HG03469 (cell line): ENCODE results near the gene PDGFC.

Experiments used
- ATAC-seq: cut with Tn5 transposase; IDR thresholded peaks from one replicate; pipeline ENCODE4 v1.9.1; 2021; ENCODE audit warnings: mild to moderate bottlenecking, moderate library complexity, moderate number of reproducible peaks; ENCODE audit not compliant: unreplicated experiment

Gene PDGFC

DNA sequence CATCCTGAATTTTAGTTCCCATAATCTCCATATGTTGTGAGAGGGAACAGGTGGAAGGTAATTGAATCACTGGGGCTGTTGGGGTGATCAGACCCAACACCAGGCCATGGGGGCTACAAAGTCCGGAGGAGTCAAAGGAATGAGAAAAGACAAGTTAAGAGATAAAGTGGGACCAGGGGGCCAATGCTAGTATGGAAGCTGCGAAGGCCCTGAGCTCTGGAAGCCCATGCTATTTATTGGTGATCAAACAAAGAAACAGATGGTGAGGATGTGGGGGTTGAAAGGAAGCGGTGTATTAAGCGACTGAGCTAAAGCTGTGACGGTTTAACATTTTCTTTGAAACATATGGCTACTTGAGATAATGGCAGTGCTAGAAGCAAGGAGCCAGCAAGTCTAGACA is 132.8 kb downstream of the PDGFC start:
- ATAC-seq = no peak

DNA sequence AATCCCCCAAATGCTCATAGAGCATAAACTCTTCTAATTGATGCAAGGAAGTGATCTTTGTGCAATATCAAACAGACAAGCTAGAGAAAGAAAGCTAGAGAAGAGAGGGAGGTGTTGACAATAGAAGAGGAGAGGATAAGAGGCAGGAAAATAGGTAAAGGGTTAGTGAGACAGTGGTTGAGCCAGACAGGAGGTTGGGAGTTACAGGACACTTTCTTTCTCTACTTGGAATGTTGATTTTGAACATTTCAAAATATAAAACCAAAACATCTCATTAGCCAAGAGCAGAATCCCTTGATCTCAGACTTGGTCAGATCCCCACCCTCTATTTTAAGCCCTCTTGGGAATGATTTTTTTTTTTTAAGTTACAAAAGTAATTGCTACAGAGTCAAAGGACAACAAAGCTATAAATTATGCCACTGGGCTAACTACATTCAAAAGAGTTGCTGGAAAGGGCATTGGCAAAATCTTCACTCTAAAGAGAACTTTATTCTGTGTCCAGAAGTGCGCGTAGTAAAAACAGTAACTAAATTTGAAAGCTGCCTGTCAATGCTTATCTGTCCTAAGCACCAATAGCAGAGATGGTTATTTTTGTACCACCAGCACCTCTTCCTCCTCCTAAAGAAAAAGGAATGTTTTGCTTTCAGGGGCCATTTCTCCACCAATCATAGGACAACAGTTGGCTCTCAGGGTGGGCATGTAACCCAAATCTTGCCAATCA is 133.8 kb downstream of the PDGFC start:
- no peak for ATAC-seq

DNA sequence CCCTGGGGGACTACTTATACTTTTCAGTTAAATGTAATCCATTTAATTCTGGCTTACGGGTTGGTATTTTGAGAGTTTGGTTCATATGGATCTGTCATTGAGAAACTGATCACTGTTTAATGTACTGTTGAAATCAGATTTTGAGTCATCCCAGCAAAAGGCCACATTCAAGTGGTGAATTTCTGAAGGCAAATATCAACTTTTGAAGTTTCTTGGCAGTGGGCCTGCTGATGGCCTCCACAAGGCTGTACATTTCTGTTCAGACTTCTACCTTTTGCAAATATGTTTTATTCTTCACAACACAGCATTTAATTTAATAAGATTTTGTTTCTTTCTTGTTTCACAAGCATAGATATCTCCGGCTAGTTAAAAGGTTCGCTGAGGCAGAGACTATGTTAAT is 138.7 kb downstream of the PDGFC start:
- no peak for ATAC-seq

DNA sequence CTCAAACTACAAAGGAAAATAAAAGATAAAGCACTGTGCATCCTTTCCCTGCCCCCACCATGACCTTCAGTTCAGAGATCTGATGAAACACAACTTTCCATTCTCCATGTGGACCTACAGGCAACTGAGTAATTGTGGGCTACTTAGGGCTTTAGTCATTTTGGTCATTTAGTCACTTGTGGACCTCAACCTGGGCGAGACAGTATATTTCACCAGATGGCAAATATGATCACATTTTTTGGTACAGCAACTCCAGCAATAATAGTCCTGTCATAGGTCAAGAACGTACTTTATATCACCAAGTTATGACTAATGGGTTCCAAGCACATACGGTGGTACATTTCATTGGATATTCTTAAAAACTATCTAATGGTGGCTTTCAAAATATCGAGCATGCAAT is 141.2 kb downstream of the PDGFC start:
- no peak for ATAC-seq

- ATAC-seq = no peak
Measured at GRCh38 chr4:156829201-156829873, 142.3 kb downstream of the PDGFC start.

DNA sequence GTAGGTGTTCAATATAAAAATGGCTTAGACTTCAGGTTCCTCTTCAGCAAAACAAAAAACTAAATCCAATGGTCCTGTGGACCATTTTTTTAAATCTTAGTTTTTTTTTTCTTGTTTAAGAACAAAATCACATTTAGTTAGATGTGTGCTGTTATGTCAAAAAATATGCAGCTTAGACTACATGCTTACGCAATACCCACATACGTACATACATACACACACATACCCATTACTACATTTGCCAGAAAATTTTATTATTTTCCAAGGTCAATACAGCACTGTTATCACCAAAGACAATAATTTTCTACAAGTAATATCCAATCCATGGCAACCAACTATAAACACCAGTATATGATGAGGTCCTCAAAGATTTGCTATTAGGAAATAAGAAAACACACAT is 144.1 kb downstream of the PDGFC start:
- ATAC-seq = no peak

DNA sequence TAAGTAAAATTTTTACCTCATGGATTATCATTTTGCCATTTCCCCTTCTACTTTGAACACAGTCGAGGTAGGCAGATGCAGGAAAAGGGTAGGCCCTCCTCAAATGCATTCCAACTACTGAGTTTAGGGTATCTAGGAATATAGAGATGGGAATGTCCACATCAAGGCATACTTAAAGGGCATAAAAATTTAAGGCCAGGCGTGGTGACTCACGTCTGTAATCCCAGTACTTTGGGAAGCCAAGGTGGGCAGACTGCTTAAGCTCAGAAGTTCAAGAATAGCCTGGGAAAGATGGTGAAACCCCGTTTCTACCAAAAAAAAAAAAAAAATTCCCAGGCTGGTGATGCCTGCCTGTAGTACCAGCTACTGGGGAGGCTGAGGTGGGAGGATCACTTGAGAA is 146.5 kb downstream of the PDGFC start:
- no peak for ATAC-seq

GRCh38 chr4:156824451-156825060 is 147.0 kb downstream of the PDGFC start:
- ATAC-seq = no peak

GRCh38 chr4:156820931-156821330 is 150.7 kb downstream of the PDGFC start:
- no peak for ATAC-seq

GRCh38 chr4:156816360-156816755 is 155.2 kb downstream of the PDGFC start:
- ATAC-seq = no peak

GRCh38 chr4:156815717-156816359 is 155.8 kb downstream of the PDGFC start:
- ATAC-seq = no peak

- ATAC-seq = no peak
Measured at GRCh38 chr4:156811963-156812362, 159.6 kb downstream of the PDGFC start.

GRCh38 chr4:156811286-156811685 is 160.3 kb downstream of the PDGFC start:
- no peak for ATAC-seq

- ATAC-seq = no peak
Measured at GRCh38 chr4:156805696-156806095, 165.9 kb downstream of the PDGFC start.

GRCh38 chr4:156803056-156803455 is 168.5 kb downstream of the PDGFC start:
- no peak for ATAC-seq

DNA sequence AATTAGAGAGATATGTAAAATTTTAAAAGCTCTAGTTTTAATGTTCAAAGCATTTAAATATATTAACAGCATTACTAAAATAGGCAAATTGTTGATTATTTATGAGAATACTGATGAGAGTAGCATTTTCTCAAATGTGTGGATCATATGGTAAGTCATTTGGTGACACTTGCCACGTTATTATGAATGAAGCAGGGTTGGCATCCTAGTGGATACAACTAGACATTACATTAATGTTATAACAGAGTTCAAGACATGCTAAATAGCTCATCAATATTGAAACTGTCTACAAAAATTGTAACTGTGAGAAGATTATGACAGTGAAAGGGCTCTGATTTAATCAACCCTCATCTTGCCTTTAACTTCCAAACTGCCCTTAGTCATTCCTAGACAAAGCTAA is 171.1 kb downstream of the PDGFC start:
- ATAC-seq = no peak

DNA sequence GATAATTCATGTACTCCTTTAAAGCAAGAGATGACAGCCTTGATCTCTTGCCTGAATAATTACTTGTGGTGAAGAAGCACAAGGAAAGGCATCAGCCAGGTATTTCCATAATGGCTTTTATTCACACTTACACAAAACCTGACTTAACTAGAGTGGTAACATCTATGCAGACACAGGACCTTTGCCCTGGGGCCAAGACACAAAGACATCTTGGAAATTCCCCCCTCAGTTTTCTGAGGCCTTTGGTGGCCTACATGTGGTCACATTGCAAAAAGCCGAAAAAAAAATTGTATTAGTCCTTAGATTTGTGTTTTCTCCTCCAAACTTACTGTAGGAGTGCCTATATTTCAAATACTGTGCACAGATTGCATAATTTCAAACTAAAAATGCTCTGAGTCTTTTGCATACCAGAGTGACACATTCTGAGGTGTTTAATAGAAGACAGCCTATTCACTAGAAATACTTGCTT is 172.4 kb downstream of the PDGFC start:
- no peak for ATAC-seq

DNA sequence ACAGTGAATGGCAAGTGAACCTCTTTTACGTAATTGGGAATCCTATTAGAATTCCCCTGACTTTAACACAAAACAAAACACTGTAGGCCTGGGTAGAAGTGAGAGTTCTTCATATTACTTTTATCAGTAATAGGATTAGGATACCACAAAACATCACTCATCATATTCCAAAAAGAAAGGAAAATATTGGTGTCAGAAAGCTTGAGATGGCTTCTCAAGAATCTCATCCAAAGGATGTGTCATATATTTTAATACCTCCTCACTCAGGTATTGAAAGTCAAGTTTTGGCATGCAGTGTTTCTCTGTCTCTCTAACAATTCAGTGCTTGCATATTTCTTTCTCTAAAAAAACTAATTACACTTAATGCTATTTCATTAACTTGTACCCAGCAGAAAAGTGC is 173.2 kb downstream of the PDGFC start:
- ATAC-seq = no peak

DNA sequence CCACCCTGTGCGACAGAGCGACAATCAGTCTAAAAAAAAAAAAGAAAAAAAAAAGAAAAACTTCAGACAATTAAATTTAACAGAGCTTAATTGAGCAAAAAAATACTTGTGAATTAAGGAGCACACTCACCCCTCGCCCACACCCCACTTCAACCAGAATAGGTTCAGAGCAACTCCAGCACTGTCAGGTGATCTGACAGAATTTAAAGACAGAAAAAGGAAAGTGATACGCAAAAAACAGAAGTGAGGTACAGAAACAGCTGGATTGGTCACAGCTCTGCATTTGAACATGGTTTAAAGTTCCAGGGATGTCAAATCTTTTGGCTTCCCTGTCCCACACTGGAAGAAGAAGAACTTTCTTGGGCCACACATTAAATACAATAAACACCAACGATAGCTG is 174.4 kb downstream of the PDGFC start:
- no peak for ATAC-seq

DNA sequence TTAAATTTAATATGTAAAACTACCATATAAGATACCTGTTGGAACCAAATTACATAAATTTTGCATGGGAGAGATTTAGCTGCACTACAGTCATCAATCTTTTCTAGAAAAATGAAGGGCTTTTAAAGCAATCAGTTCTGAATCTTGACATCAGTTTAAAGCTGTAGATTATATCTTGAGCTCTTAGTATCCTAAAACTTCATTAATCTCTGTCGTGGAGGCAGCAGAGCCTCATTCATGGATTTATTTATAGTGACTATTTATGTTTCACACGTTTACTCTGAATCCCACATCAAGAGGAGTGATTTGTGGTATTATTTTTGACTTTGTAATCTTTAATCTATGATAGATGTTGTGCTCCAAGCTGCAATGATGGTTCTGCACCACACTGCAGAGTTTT is 175.9 kb downstream of the PDGFC start:
- no peak for ATAC-seq

- no peak for ATAC-seq
Measured at GRCh38 chr4:156794863-156795262, 176.7 kb downstream of the PDGFC start.
